GM20000 (cell line): Measurements from ENCODE around the gene ABCA10.
"Not testable (repeated sequence)": the region's sequence is repeated elsewhere in the genome, so short reads cannot be mapped to it uniquely, and the experiment has no call there.

Experiments
- DNase-seq: peaks from one replicate; pipeline ENCODE4 v3.0.0; 2012; ENCODE audit warnings: low spot score
- CTCF ChIP-seq: IDR thresholded peaks from 2 replicates; pipeline ENCODE4 v1.5.1; 2012; ENCODE audit warnings: mild to moderate bottlenecking, control low read depth; ENCODE audit errors: extremely low read depth, missing control alignments

Gene ABCA10

DNA sequence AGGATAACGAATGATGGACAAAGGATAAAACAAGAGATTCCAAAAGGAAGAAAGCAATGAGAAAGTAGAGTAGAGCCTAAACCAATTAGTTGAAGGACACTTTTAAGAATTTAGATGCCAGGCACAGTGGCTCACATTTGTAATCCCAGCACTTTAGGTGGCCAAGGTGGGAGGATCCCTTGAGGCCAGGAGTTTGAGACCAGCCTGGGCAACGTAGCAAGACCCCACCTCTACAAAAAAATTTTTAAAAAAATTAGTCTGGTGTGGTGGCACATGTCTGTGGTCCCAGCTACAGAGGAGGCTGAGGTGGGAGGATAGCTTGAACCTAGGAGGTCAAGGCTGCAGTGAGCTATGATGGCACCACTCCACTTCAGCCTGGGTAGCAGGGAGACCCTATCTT is 20.0 kb downstream of the ABCA10 start:
- TF ChIP-seq CTCF, result no peak
- no peak for DNase-seq

DNA sequence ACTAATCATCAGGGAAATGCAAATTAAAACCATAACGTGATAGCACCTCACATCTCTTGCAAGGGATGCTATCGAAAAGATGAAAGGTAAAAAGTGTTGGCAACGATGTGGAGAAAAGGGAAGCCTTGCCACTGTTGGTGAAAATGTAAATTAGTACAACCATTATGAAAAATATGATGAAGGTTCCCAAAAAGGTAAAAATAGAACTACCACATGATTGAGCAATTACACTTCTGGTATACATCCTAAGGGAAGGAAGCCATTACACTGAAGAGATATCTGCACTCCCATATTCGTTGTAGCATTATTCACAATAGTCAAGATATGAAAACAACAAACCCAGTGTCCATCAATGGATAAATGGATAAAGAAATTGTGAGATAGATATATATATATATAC is 21.5 kb downstream of the ABCA10 start:
- no peak for DNase-seq

GRCh38 chr17:69198238-69198637 is 30.4 kb downstream of the ABCA10 start:
- no peak for DNase-seq
- no peak for TF ChIP-seq CTCF

More for the DNA sequence above, 21.5 kb downstream of the ABCA10 start:
- TF ChIP-seq CTCF, result no peak

DNA sequence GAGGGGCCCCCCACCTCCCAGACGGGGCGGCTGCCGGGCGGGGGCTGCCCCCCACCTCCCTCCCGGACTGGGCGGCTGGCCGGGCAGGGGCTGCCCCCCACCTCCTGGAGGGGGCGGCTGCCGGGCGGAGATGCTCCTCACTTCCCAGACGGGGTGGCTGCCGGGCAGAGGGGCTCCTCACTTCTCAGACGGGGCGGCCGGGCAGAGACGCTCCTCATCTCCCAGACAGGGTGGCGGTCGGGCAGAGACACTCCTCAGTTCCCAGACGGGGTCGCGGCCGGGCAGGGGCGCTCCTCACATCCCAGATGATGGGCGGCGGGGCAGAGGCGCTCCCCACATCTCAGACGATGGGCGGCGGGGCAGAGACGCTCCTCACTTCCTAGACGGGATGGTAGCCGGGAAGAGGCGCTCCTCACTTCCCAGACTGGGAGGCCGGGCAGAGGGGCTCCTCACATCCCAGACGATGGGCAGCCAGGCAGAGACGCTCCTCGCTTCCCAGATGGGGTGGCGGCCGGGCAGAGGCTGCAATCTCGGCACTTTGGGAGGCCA is 32.4 kb downstream of the ABCA10 start:
- not testable (repeated sequence) for DNase-seq

DNA sequence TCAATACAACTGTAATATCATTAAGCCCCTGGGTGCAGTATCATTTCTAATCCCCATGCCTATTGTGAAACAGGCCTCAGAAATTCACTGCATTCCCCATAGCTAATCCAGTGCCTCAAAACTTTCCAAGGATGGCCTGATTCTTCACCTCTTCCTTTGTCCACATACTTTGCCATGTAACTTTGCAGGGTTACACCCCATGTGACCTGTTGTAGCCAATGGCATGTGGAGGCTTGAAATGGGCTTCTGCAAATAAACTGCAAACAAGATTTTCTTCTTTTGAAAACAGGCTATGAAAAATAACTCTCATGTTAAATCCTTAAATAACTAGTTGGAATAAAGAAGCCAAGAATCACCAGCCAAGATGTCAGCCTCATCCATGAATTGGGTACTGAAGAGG is 35.9 kb downstream of the ABCA10 start:
- no peak for DNase-seq

GRCh38 chr17:69188796-69189195 is 39.8 kb downstream of the ABCA10 start:
- DNase-seq, result no peak
- no peak for TF ChIP-seq CTCF

More for the DNA sequence above, 35.9 kb downstream of the ABCA10 start:
- no peak for TF ChIP-seq CTCF

- no peak for TF ChIP-seq CTCF
- DNase-seq, result no peak
Observed at GRCh38 chr17:69188064-69188463, 40.6 kb downstream of the ABCA10 start.

DNA sequence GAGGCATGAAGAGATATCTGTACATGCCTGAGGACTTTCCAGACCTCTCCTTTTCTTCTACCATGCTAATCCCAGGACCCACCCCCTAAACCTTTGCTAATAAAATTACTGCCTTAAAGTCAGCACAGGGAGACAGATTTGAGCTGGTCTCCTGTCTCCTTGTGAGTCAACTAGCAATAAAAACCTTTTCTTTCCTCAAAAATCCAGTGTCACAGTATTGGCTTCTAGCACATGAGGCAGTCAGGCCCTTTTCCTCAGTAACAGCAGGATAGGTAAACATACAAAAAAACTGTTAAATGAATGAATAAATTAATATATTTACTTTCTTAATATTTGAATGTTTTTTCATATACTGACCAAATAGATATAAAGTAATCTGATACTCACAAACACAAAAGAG is 41.3 kb downstream of the ABCA10 start:
- TF ChIP-seq CTCF, result no peak
- DNase-seq, result no peak
